GM12873 (cell line): Measurements from ENCODE around the gene SCOC.

Source experiments
- CTCF ChIP-seq: IDR thresholded peaks from 2 replicates; pipeline ENCODE4 v1.5.1; 2012; ENCODE audit warnings: low read depth, mild to moderate bottlenecking, moderate library complexity, low read length, control low read depth; ENCODE audit not compliant: insufficient read depth; ENCODE audit errors: missing control alignments

Gene SCOC

GRCh38 chr4:140382732-140383131 is 9.3 kb downstream of the SCOC start:
- no peak for TF ChIP-seq CTCF

- no peak for TF ChIP-seq CTCF
Observed at GRCh38 chr4:140388015-140388414, 14.6 kb downstream of the SCOC start.

GRCh38 chr4:140395668-140396067 is 22.2 kb downstream of the SCOC start:
- TF ChIP-seq CTCF, result no peak

- no peak for TF ChIP-seq CTCF
Observed at GRCh38 chr4:140400111-140400510, 26.7 kb downstream of the SCOC start.

GRCh38 chr4:140406292-140406691 is 32.8 kb downstream of the SCOC start:
- TF ChIP-seq CTCF, result no peak

- TF ChIP-seq CTCF, result no peak
Observed at GRCh38 chr4:140408974-140409373, 35.5 kb downstream of the SCOC start.

- TF ChIP-seq CTCF, result no peak
Observed at GRCh38 chr4:140423106-140423505, 49.7 kb downstream of the SCOC start.
